ENCODE data around the gene TP73.

TP73 gene

GRCh38 chr1:3656450-3657095, 4.3 kb downstream of the TP73 start:
- Histone ChIP-seq H4K20me1 (ENCODE audit: insufficient read depth, low read length) (no peaks in the 10 kb centered on the region), H3K36me3 (replicated peaks; ENCODE audit: low read depth, low read length) (no peaks in the 10 kb centered on the region), H3K79me2 (ENCODE audit: low read length) (no peaks in the 10 kb centered on the region), H3K9me3 (ENCODE audit: insufficient read depth, low read length) (no peaks in the 10 kb centered on the region), H3K4me1 (ENCODE audit: low read length) (peaks cover 40% of the 10 kb centered on the region), H3K4me3 (ENCODE audit: low read length) (peak overlapping the region; percentile 71), H3K27ac (ENCODE audit: low read length) (peak overlapping the region; percentile 70), H3K27me3 (ENCODE audit: low read depth, low read length) (peaks cover 40% of the 10 kb centered on the region), H2AFZ (ENCODE audit: low read depth, low read length) (0 out of 2 replicates have a peak overlapping the region, but pooled peaks have one; percentile 19), H3K9ac (ENCODE audit: low read length) (peak overlapping the region; percentile 63), H3K4me2 (ENCODE audit: low read length) (peak overlapping the region; percentile 99)
- TF ChIP-seq CTCF (IDR thresholded peaks at IDR 0.05; ENCODE audit: low read depth, low read length) (no peak), EZH2phosphoT487 (IDR thresholded peaks at IDR 0.05; ENCODE audit: low read depth) (no peak)

- TF ChIP-seq EZH2phosphoT487 (IDR thresholded peaks at IDR 0.05; ENCODE audit: low read depth) = no peak
- TF ChIP-seq CTCF (IDR thresholded peaks at IDR 0.05; ENCODE audit: low read depth, low read length) = no peak
- peaks cover 42% of the 10 kb centered on the region for H3K27me3 ChIP-seq (ENCODE audit: low read depth, low read length)
- no peaks in the 10 kb centered on the region for H3K36me3 ChIP-seq (replicated peaks; ENCODE audit: low read depth, low read length)
- H4K20me1 ChIP-seq (ENCODE audit: insufficient read depth, low read length) = no peaks in the 10 kb centered on the region
- H3K9ac ChIP-seq (ENCODE audit: low read length) = peak overlapping the region; percentile 63; the same call in 1 of the 2 replicates
- peak overlapping the region; percentile 71 for H3K4me3 ChIP-seq (ENCODE audit: low read length)
- H3K4me2 ChIP-seq (ENCODE audit: low read length) = peak overlapping the region; percentile 99
- peak overlapping the region; percentile 15; the same call in 1 of the 2 replicates for H3K27ac ChIP-seq (ENCODE audit: low read length)
- H2AFZ ChIP-seq (ENCODE audit: low read depth, low read length) = 0 out of 2 replicates have a peak overlapping the region, but pooled peaks have one; percentile 19
- H3K9me3 ChIP-seq (ENCODE audit: insufficient read depth, low read length) = no peaks in the 10 kb centered on the region
- no peaks in the 10 kb centered on the region for H3K79me2 ChIP-seq (ENCODE audit: low read length)
- peaks cover 40% of the 10 kb centered on the region for H3K4me1 ChIP-seq (ENCODE audit: low read length)
Observed at GRCh38 chr1:3657096-3657475, 4.8 kb downstream of the TP73 start.

- Histone ChIP-seq H2AFZ (ENCODE audit: low read depth, low read length) (no peak overlapping the region), H3K9me3 (ENCODE audit: insufficient read depth, low read length) (no peaks in the 10 kb centered on the region), H3K4me1 (ENCODE audit: low read length) (peaks cover 40% of the 10 kb centered on the region), H3K27me3 (ENCODE audit: low read depth, low read length) (peaks cover 47% of the 10 kb centered on the region), H3K9ac (ENCODE audit: low read length) (no peak overlapping the region), H3K79me2 (ENCODE audit: low read length) (no peaks in the 10 kb centered on the region), H3K4me2 (ENCODE audit: low read length) (peak overlapping the region; percentile 99), H3K4me3 (ENCODE audit: low read length) (no peak overlapping the region), H3K36me3 (replicated peaks; ENCODE audit: low read depth, low read length) (no peaks in the 10 kb centered on the region), H3K27ac (ENCODE audit: low read length) (no peak overlapping the region), H4K20me1 (ENCODE audit: insufficient read depth, low read length) (no peaks in the 10 kb centered on the region)
- TF ChIP-seq CTCF (IDR thresholded peaks at IDR 0.05; ENCODE audit: low read depth, low read length) (no peak), EZH2phosphoT487 (IDR thresholded peaks at IDR 0.05; ENCODE audit: low read depth) (no peak)
Observed at GRCh38 chr1:3657578-3658230, 5.4 kb downstream of the TP73 start.

DNA sequence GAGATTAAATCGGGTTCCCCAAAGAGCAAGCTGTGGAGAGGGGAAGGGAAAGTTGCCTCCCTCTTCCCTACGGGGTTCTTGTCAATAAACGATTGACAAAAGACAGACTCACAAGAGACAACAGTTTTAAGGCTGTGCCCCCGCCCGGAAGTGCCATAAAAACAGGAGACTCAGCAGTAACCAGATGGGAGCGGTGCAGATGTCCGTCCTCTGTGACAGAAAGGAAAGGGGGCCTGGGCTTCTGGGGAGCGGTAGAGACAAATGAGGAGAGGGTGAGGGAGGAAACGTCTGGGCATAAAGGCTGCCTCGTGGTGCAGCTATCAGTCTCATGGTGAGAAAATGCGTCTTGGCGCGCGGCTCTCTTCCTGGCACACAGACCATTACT, 5.9 kb downstream of the TP73 start:
- H3K4me1 ChIP-seq (ENCODE audit: low read length) = peaks cover 40% of the 10 kb centered on the region
- H4K20me1 ChIP-seq (ENCODE audit: insufficient read depth, low read length) = no peaks in the 10 kb centered on the region
- no peak overlapping the region for H3K9ac ChIP-seq (ENCODE audit: low read length)
- no peaks in the 10 kb centered on the region for H3K36me3 ChIP-seq (replicated peaks; ENCODE audit: low read depth, low read length)
- no peak overlapping the region for H3K27ac ChIP-seq (ENCODE audit: low read length)
- H3K27me3 ChIP-seq (ENCODE audit: low read depth, low read length) = peaks cover 51% of the 10 kb centered on the region
- no peaks in the 10 kb centered on the region for H3K79me2 ChIP-seq (ENCODE audit: low read length)
- no peaks in the 10 kb centered on the region for H3K9me3 ChIP-seq (ENCODE audit: insufficient read depth, low read length)
- H3K4me2 ChIP-seq (ENCODE audit: low read length) = no peak overlapping the region
- no peak overlapping the region for H3K4me3 ChIP-seq (ENCODE audit: low read length)
- no peak overlapping the region for H2AFZ ChIP-seq (ENCODE audit: low read depth, low read length)
- TF ChIP-seq EZH2phosphoT487 (IDR thresholded peaks at IDR 0.05; ENCODE audit: low read depth) (no peak), CTCF (IDR thresholded peaks at IDR 0.05; ENCODE audit: low read depth, low read length) (no peak)
